HG03565 (cell line): ENCODE measurements around the gene DNAH14.
"Not testable (repeated sequence)": the region's sequence is repeated elsewhere in the genome, so short reads cannot be mapped to it uniquely, and the experiment has no call there.

ENCODE experiments used
- ATAC-seq: cut with Tn5 transposase; IDR thresholded peaks from one replicate; pipeline ENCODE4 v1.9.1; 2021; ENCODE audit warnings: mild to moderate bottlenecking, moderate library complexity; ENCODE audit not compliant: unreplicated experiment

The DNAH14 gene

DNA sequence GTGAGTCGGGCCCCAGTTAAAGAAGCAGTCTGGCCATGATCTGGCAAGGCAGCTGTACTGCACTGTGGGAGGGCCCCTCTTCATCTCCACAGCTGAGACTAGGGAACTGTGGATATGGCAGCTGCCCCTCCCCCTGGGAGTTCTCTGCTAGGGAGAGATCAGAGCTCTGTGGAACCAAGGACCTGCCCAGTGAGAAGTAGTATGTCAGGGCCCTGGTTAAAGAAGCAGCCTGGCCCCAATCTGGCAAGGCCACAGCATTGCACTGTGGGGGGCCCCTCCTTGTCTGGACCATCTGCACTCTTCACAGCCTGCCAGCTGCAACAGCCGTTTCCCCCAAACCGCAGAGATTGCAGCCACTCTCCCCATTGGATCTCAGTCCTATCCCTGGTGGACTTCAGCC lies 208.5 kb downstream of the DNAH14 start:
- ATAC-seq: no peak

DNA sequence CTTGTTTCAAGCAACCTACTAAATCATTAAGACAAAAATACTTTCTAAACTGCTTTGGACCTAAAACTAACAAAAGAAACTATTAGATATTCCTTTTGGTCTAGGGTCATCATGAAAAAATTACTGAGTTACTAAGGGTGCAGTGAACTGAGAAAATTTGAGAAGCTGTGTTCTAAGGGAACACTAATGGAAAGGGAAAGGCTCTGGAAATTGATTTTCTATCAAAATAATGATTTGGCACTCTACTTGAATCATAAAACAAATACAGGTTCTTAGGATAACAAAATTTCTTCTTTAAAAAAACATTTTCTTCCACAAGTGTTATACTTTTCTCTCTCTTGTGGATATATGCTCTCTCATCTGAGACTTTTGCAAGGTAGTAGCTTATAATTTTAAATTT lies 213.5 kb downstream of the DNAH14 start:
- no peak for ATAC-seq

DNA sequence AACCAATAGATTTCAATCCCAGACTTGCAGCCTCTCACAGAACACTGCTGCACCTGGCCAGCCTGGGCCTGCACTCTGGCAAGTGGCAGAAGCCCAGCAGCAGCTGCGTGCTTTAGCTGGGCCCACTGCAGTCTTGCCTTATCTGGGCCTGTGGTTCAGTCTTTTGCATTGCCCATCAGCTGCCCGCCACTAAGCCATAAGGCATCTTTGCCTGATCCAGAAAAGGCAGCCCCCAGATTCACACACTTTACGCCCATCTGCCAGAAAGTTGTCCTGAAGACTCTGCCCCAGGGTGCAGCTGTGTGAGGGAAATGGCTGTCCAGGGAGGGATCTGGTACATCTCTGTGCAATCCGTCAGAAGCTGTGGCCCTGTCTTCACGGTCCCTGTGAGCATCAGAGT lies 217.0 kb downstream of the DNAH14 start:
- no peak for ATAC-seq

DNA sequence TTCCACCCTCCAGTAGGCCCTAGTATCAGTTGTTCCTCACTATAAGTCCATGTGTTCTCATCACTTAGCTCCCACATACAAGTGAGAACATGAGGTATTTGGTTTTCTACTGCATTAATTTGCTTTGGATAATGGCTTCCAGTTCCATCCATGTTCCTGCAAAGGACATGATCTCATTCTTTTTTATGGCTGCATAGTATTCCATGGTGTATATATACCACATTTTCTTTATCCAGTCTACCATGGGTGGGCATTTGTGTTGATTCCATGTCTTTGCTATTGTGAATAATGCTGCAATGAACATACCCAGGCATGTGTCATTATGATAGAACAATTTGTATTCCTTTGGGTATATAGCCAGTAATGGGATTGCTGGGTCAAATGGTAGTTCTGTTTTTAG lies 218.3 kb downstream of the DNAH14 start:
- not testable (repeated sequence) for ATAC-seq

DNA sequence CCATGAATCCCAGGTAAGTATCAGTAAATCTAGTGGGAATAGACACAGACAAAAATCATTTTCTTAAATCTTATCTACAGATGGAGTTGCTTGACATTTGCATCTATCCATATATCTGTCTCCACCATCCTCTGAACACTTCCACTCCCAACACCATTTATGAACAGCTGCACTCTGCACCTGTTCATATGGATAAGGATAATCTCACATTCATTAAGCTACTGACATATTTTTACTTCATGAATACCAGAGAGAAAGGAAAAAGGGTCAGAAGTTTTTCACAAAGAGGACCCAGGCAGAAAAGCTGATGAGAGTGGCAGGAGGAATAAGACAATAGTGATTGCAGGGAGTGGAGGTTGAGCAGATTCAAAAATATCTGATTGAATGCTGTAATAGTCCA lies 222.6 kb downstream of the DNAH14 start:
- no peak for ATAC-seq

DNA sequence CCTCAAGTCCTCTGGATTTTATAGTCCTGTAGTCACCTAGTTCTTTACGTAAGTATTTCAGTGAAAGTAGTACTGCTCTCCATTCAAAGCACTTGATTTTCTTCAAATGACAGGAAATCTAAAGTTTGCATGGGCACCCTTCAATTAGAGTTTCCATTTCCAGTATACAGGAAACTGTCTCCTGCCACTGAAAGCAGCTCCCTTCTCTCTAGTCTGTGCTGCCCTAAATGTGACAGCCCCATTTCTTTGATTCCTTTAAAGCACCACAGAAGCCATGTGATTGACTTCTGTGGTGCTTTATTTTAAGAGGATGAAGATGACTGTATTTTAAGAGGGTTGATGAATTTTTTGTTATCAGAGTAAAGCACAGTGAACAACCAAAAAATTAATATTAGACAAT lies 226.1 kb downstream of the DNAH14 start:
- no peak for ATAC-seq

DNA sequence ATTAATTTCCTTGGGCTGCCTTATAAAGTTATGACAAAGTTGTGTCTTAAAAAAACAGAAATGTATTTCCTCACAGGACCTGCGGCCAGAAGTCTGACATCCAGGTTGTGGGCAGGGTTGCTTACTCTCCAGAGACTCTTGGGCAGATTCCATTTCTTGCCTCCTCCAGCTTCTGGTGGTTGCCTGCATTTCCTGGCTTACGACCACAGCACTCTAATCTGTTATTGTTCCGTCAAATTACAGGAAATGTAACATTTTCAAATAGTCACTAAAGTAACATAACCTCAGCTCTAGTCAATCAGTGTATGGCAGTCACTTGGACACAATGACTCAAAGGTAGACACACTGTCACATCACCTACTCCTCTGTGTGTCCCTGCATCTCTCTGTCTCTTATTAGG lies 226.8 kb downstream of the DNAH14 start:
- ATAC-seq: no peak

DNA sequence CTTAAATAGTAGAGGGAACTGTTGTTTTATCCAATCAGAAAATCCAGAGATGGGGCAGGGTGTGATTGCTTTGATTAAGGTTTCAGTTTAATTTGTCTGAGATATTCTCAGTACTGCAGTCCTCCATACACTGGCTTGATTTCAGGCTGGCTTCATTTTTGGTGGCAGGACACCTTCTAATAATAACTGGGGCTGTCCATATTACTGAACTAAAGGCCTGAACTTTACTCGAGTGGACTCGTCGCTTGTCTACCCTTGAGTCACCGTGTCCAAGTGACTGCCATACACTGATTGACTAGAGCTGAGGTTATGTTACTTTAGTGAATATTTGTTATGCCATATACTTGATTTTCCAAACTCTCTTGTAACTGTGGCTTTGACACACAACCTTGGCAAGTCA lies 228.8 kb downstream of the DNAH14 start:
- ATAC-seq: no peak

DNA sequence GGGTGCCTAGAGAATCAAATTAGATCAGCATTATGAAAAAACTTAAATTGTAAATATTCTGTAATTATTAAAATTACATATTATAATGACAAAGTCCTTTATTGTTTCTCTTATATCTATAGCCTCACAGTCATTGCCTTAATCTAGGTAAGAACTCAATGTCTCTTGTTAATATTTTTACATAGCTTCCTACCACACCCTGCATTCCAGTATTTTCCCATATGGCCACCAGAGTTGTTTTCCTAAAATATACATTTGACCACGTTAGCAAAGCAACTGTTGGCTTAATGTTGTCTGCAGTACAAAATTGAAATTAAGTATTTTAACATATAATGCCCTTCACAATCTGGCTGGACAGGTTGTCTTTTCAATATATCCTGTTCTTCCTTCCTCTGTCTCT lies 230.3 kb downstream of the DNAH14 start:
- ATAC-seq: no peak

DNA sequence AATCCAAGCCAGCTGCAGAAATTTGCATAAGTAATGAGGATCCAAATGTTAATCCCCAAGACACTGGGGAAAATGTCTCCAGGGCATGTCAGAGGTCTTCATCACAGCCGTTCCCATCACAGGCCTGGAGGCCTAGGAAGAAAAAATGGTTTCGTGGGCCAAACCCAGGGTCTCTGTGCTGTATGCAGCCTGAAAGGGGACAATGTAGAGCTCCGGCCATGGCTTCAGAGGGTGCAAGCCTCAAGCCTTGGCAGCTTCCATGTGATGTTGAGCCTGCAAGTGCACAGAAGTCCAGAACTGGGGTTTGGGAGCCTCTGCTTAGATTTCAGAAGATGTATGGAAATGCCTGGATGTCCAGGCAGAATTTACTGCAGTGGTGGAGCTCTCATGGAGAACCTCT lies 247.9 kb downstream of the DNAH14 start:
- not testable (repeated sequence) for ATAC-seq

DNA sequence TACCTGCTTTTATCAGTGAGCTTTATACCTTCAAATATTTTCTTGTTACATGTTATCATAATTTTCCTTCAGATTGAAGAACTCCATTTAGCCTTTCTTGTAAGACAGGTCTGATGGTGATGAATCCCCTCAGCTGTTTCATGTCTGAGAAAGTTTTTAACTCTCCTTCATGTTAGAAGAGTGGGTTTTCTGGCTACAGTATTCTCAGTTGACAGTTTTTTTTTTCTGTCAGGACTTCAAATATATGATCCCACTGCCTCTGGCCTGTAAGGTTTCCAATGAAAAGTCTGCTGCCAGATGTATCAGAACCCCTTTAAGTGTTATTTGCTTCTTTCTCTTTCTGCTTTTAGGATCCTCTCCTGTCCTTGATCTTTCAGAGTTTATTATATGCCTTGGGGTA lies 250.2 kb downstream of the DNAH14 start:
- ATAC-seq: no peak

DNA sequence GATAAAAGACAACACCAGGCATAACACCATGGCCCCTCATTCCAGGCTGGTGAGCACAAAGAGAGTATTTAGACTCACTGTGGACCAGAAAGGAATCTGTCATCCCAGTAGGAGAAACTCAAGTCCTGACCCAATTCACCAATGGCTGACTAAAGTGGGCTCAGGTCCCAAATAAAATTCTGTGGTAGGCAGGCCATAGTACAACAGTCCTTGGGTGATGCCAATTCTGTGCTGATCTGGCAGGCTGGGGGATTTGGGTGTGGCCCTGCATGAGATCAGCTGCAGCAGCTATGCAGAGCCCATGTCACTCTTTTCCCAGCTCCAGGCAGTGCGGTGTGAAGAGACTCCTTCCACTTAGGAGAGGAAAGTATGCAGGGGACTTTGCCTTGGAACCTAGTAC lies 253.2 kb downstream of the DNAH14 start:
- ATAC-seq: no peak

DNA sequence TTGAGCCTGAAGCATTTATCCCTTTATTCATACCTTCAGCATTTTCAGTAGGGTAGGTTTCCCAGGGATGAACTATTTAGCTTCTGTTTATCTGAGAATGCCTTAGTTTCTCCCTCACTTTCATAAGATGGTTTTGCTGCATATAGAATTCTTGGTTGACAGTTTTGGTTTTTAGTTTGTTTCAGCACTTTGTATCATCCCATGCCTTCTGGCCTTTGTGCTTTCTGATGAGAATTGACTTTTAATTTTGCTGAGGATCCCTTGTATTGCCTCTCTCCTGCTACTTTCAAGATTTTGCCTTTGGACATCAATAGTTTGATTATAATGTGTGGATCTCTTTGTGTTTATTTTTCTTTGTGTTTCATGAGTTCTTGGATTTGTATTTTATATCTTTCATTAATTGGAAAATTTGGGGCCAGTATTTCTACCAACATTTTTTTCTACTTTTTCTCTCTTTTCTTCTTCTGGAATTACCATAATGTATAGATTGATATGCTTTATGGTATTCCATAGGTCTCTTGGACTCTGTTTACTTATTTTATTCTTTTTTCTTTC lies 261.8 kb downstream of the DNAH14 start:
- no peak for ATAC-seq

DNA sequence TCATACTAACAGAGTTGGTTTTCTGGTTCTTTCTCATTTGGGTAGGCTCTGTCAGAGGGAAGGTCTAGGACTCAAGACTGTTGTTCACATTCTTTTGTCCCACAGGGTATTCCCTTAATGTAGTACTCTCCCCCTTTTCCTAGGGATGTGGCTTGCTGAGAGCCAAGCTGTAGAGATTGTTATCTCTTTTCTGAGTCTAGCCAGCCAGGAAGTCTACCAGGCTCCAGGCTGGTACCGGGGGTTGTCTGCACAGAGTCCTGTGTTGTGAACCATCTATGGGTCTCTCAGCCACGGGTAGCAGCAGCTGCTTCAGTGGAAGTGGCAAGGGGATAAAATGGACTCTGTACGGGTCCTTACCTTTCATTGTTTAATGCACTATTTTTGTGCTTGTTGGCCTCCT lies 272.0 kb downstream of the DNAH14 start:
- ATAC-seq: no peak

DNA sequence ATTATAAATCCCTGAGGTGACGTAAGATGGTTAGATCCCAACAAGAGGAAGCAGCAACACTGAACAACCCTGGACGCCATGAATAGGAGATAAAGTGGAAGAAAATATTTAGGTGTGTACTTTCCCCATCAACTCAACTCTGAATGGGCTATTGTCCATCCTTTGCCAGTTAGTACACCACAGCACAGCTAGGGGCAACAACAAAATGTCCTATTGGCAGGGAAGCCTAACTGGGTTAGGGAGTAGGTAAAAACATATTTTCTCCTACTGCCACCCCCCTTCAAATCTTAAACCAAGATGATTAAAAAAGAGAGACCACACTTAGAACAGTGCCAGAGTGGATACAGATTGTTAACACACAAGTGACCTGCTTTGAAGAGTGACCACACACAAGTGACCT lies 278.3 kb downstream of the DNAH14 start:
- ATAC-seq: no peak

DNA sequence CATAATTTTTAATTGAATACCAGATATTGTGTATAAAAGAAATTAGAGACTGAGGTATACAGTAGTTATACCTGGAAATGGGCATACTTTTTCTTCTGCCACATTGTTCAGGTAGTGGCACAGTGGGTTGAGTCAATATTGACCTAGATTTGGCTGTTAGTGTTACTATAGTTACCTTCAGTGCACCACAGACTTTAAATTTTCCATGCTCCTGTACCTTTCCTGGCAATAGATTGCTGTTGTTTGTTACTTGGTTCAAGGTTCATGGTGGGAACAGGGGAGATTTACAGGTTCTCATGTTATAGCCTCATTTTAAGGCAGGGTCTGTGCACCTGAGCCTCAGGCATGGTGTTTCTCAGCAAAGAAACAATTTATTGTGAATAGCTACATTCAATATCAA lies 279.7 kb downstream of the DNAH14 start:
- ATAC-seq: no peak

DNA sequence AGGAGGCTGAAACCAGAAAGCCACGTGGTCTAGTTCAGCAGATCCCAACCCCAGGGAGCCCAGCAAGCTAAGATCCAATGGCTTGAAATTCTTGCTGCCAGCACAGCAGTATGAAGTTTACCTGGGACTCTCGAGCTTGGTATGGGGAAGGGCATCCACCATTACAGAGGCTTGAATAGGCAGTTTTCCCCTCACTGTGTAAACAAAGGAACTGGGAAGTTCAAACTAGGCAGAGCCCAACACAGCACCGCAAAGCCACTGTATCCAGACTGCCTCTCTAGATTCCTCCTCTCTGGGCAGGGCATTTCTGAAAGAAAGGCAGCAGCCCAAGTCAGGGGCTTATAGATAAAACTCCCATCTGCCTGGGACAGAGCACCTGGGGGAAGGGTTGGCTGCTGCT lies 280.7 kb downstream of the DNAH14 start:
- ATAC-seq: not testable (repeated sequence)

DNA sequence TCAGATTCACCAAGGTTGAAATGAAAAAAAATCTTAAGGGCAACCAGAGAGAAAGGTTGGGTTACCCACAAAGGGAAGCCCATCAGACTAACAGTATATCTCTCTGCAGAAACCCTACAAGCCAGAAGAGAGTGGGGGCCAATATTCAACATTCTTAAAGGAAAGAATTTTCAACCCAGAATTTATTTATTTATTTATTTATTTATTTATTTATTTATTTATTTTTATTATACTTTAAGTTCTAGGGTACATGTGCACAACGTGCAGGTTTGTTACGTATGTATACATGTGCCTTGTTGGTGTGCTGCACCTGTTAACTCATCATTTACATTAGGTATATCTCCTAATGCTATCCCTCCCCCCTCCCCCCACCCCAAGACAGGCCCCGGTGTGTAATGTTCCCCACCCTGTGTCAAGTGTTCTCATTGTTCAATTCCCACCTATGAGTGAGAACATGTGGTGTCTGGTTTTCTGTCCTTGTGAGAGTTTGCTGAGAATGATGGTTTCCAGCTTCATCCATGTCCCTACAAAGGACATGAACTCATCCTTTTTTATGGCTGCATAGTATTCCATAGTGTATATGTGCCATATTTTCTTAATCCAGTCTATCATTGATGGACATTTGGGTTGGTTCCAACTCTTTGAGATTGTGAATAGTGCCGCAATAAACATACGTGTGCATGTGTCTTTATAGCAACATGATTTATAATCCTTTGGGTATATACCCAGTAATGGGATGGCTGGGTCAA lies 282.4 kb downstream of the DNAH14 start:
- not testable (repeated sequence) for ATAC-seq

DNA sequence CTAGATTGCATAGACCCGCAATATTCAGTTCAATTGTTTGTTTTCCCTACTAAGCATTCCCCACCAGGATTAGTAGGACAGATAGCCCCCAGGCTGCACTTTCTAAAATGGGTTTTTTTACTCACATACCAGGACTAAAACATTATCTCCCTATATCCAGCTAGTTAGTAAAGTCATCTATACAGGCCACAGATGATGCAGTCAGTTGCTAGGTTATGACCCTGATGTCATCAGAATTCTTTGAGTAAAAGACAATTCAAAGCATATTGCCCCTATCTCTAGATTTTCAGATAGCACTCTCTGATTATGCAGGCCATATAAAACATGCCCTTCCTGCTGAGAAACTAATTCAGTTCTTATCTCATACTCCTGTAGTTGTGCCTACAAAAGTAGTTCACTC lies 294.8 kb downstream of the DNAH14 start:
- ATAC-seq: no peak

DNA sequence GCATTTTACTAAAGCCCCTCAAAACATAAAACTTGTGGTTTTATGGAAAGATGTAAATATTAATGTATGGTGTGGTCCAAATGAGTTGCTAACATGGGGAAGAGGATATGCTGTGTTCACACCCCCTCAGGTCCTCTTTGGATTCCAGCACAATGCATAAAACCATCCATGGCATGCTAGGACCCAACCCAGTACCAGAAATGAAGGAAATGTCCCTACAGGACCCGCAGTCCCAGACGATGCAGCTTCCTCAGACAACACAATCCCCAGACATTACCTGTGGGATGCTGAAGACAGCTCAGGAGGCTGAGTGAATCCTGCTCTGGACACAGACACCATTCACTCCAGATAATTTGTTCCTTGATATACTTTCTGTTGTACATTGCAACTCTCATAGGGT lies 296.2 kb downstream of the DNAH14 start:
- ATAC-seq: no peak

DNA sequence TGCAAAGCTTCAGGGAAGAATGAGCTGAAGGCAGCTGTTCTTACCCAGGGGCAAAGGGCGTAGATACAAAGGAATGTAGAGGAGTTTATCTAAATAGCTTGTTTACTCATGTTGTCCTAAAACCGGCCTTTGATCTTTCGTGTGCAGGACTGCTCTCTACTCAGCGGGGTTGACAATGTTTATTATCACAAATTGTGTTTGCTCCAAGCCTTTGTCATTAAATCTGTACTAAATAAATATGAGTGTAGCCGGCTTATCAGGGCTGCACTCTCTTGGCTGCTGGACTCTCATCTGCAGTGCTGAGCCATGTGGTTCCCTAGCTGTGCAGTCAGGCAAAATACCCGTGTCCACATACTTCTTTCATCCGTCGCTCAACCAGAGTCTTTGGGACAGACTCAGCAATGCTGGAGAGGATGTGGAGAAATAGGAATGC lies 299.4 kb downstream of the DNAH14 start:
- no peak for ATAC-seq

DNA sequence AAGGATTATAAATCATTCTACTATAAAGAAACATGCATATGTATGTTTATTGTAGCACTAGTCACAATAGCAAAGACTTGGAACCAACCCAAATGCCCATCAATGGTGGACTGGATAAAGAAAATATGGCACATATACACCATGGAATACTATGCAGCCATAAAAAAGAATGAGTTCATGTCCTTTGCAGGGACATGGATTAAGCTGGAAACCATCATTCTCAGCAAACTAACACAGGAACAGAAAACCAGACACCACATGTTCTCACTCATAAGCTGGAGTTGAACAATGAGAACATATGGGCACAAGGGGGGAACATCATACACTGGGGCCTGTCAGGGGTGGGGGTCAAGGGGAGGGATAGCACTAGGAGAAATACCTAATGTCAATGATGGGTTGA lies 300.0 kb downstream of the DNAH14 start:
- not testable (repeated sequence) for ATAC-seq

DNA sequence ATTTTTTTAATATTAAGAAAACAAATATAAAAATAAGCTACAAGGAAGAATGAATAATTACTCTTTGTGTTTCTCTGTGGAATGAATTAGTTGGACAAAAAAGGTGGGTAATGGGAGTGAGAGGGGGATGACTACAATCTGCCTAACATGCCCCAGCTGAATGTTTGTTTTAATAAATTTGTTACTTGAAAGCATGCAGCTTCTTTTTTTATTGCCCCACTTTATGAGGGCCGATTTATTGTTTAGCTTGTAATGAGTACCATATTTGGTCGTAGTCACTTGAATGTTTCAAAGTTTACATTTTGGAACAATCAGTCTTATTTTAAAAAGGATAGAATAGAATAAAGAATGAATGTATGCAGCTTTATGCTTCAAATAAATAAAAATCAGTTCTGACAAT lies 301.0 kb downstream of the DNAH14 start:
- ATAC-seq: no peak
